Caco-2 (cell line): ENCODE results near the gene ARHGEF16. TPM values are rescaled to one million over a fixed set of nuclear protein-coding genes. Genes with fewer than 3 reads are reported as not detected.

Experiments
- BruUV-seq: library from RNA; stranded (reverse); fragments of 400-500 nt; replicated peaks from 2 replicates; lab custom pipeline; 2021; lab: Mats Ljungman, UMichigan
- CTCF ChIA-PET: fragments of 300-600 bp; sonication (Branson Sonifier 250); formaldehyde crosslinking; loops from one replicate; lab custom pipeline; 2022; ENCODE audit warnings: antibody characterized with exemption; lab: Charles Lee
- POLR2A ChIA-PET: fragments of 300-600 bp; sonication (Branson Sonifier 250); formaldehyde crosslinking; loops from one replicate; lab custom pipeline; 2022; ENCODE audit warnings: antibody characterized with exemption; lab: Charles Lee
- DNase-seq, 2 experiments: peaks; one replicate each; pipeline versions ENCODE4 v3.0.0 to v3.0.0-alpha.2; 2020 to 2022
- H3K27me3 ChIP-seq: replicated peaks from 2 replicates; pipeline ENCODE4 v1.6.0; 2011; ENCODE audit warnings: low read length; ENCODE audit not compliant: control insufficient read depth, insufficient read depth
- H3K36me3 ChIP-seq: 2 replicates; pipeline ENCODE4 v1.5.1; 2011; ENCODE audit warnings: low read length; ENCODE audit not compliant: control insufficient read depth, insufficient read depth
- H3K4me1 ChIP-seq: fragments of 250-450 bp; sonication (Bioruptor Pico); 2 replicates; pipeline ENCODE4 v1.5.1; 2020; ENCODE audit warnings: mild to moderate bottlenecking
- H3K4me3 ChIP-seq: 2 replicates; pipeline ENCODE4 v1.5.1; 2011; ENCODE audit warnings: low read depth, mild to moderate bottlenecking, control low read depth, low read length
- H3K9me3 ChIP-seq: fragments of 250-450 bp; sonication (Bioruptor Pico); 2 replicates; pipeline ENCODE4 v1.5.1; 2020; ENCODE audit warnings: mild to moderate bottlenecking, moderate library complexity
- H3K27ac Mint-ChIP-seq: one replicate; pipeline ENCODE4 v1.8.0; 2022; ENCODE audit warnings: mixed read lengths; ENCODE audit not compliant: unreplicated experiment
- H3K27me3 Mint-ChIP-seq: one replicate; pipeline ENCODE4 v1.8.0; 2022; ENCODE audit warnings: mixed read lengths; ENCODE audit not compliant: insufficient read depth, unreplicated experiment
- H3K36me3 Mint-ChIP-seq: one replicate; pipeline ENCODE4 v1.8.0; 2022; ENCODE audit warnings: mild to moderate bottlenecking, mixed read lengths; ENCODE audit not compliant: insufficient read depth, unreplicated experiment
- H3K4me1 Mint-ChIP-seq: one replicate; pipeline ENCODE4 v1.8.0; 2022; ENCODE audit warnings: low read depth, mixed read lengths; ENCODE audit not compliant: unreplicated experiment
- H3K4me3 Mint-ChIP-seq: one replicate; pipeline ENCODE4 v1.8.0; 2022; ENCODE audit warnings: mild to moderate bottlenecking, moderate library complexity, mixed read lengths; ENCODE audit not compliant: unreplicated experiment
- H3K9me3 Mint-ChIP-seq: one replicate; pipeline ENCODE4 v1.8.0; 2022; ENCODE audit warnings: mixed read lengths; ENCODE audit not compliant: unreplicated experiment
- CTCF ChIP-seq, 2 experiments: fragments of 200-600 bp in 1 of 2; IDR thresholded peaks; 1 replicate in 1 of 2; 2 replicates in 1 of 2; pipeline versions ENCODE4 v1.5.1 to v1.8.0; 2011 to 2022; ENCODE audit warnings: antibody characterized with exemption in 1 of 2, control low read depth in 1 of 2, inconsistent platforms in 1 of 2, low read depth in 1 of 2, low read length in 1 of 2, mild to moderate bottlenecking in 1 of 2, moderate library complexity in 1 of 2; ENCODE audit not compliant: insufficient read depth in 1 of 2, severe bottlenecking in 1 of 2, unreplicated experiment in 1 of 2
- intact Hi-C: fragments of 100-400 bp; cut with micrococcal nuclease; formaldehyde crosslinking; loops from one replicate; pipeline ENCODE4 v1.10.0; 2022; ENCODE audit not compliant: unreplicated experiment
- total RNA-seq: library from RNA; stranded (reverse); gene quantifications from 2 replicates; pipeline ENCODE4 v1.2.3, GENCODE V29; 2022

The ARHGEF16 gene
- total RNA-seq, 1 experiment from 2014 or later = 40.6 TPM

GRCh38 chr1:3516911-3517675 is 62.6 kb downstream of the ARHGEF16 start:
- no peaks in the 10 kb centered on the region for H3K36me3 ChIP-seq
- BruUV-seq = no TSS peak
- Mint-ChIP-seq H3K9me3 (no peaks in the 10 kb centered on the region), H3K36me3 (no peaks in the 10 kb centered on the region), H3K27ac (no peak overlapping the region), H3K4me1 (no peaks in the 10 kb centered on the region), H3K4me3 (no peak overlapping the region), H3K27me3 (no peaks in the 10 kb centered on the region)
- intact Hi-C loops = no loop called here
- H3K9me3 ChIP-seq = no peaks in the 10 kb centered on the region
- no peaks in the 10 kb centered on the region for H3K4me1 ChIP-seq
- no peak for DNase-seq
- no peak overlapping the region for H3K4me3 ChIP-seq
- ChIA-PET CTCF (interaction anchor here (0.6 kb wide), 1 partner anchor 292 kb away, joined by 4 read pairs; no protein-coding TSS in a partner anchor), POLR2A (interaction anchor here (0.6 kb wide), 1 partner anchor 14 kb away, joined by 6 read pairs; no protein-coding TSS in a partner anchor)
- no peak for TF ChIP-seq CTCF (IDR thresholded peaks at IDR 0.05; ENCODE audit: insufficient read depth in 1 of 2, low read depth in 1 of 2, low read length in 1 of 2, severe bottlenecking in 1 of 2, unreplicated experiment in 1 of 2)
- H3K27me3 ChIP-seq = no peaks in the 10 kb centered on the region

GRCh38 chr1:3518256-3518655 is 63.8 kb downstream of the ARHGEF16 start:
- CTCF ChIA-PET = no interaction called here
- no peaks in the 10 kb centered on the region for H3K4me1 Mint-ChIP-seq
- BruUV-seq = no TSS peak
- no peaks in the 10 kb centered on the region for H3K4me1 ChIP-seq
- no peaks in the 10 kb centered on the region for H3K27me3 ChIP-seq
- no peaks in the 10 kb centered on the region for H3K36me3 Mint-ChIP-seq
- no peaks in the 10 kb centered on the region for H3K36me3 ChIP-seq
- H3K4me3 ChIP-seq = no peak overlapping the region
- H3K4me3 Mint-ChIP-seq = no peak overlapping the region
- no peak overlapping the region for H3K27ac Mint-ChIP-seq
- no peaks in the 10 kb centered on the region for H3K9me3 Mint-ChIP-seq
- intact Hi-C loops = no loop called here
- POLR2A ChIA-PET = no interaction called here
- no peaks in the 10 kb centered on the region for H3K9me3 ChIP-seq
- TF ChIP-seq CTCF (IDR thresholded peaks at IDR 0.05; ENCODE audit: insufficient read depth in 1 of 2, low read depth in 1 of 2, low read length in 1 of 2, severe bottlenecking in 1 of 2, unreplicated experiment in 1 of 2) = peak; percentile 50 to 72
- no peaks in the 10 kb centered on the region for H3K27me3 Mint-ChIP-seq
- no peak for DNase-seq

DNA sequence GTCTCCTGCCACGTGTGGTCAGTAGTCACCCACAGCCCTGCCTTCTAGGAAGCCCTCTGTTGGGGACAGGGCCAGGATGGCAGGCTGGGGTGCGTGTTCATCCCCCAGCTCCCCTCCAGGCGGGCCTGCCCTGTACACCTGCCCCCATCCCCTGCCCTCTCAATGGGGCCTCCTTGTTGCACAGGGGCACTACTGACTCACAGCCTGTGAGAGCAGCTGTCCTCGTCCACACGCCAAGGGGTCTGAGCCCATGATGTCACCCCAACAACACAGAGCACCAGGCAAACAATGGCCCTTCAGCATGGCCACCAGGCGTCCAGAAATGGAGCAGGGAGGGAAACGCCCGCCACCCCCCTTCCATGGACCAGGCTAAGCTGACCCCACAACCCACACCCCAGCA is 64.3 kb downstream of the ARHGEF16 start:
- no peaks in the 10 kb centered on the region for H3K9me3 Mint-ChIP-seq
- intact Hi-C loops = no loop called here
- CTCF ChIA-PET = no interaction called here
- Histone ChIP-seq H3K9me3 (no peaks in the 10 kb centered on the region), H3K4me3 (no peak overlapping the region), H3K4me1 (no peaks in the 10 kb centered on the region), H3K27me3 (no peaks in the 10 kb centered on the region), H3K36me3 (no peaks in the 10 kb centered on the region)
- no peak overlapping the region for H3K4me3 Mint-ChIP-seq
- H3K4me1 Mint-ChIP-seq = no peaks in the 10 kb centered on the region
- BruUV-seq = no TSS peak
- H3K27me3 Mint-ChIP-seq = no peaks in the 10 kb centered on the region
- TF ChIP-seq CTCF (IDR thresholded peaks at IDR 0.05; ENCODE audit: insufficient read depth in 1 of 2, low read depth in 1 of 2, low read length in 1 of 2, severe bottlenecking in 1 of 2, unreplicated experiment in 1 of 2) = no peak
- DNase-seq = no peak
- no peaks in the 10 kb centered on the region for H3K36me3 Mint-ChIP-seq
- POLR2A ChIA-PET = no interaction called here
- H3K27ac Mint-ChIP-seq = no peak overlapping the region
